GM12878 (cell line): Measurements from ENCODE around the gene MACROD2. TPM values are rescaled to one million over a fixed set of nuclear protein-coding genes. Genes with fewer than 3 reads are reported as not detected.

Source experiments
- ATAC-seq: fragments of 200-7000 bp; cut with Tn5 transposase; 3 replicates; pipeline ENCODE4 v1.9.1; 2020; ENCODE audit warnings: mild to moderate bottlenecking, moderate library complexity
- BruUV-seq: library from RNA; stranded (reverse); fragments of 400-500 nt; replicated peaks from 2 replicates; lab custom pipeline; 2021; lab: Mats Ljungman, UMichigan
- CTCF ChIA-PET: fragments of 300-600 bp; sonication (Branson Sonifier 250); formaldehyde crosslinking; extraction: SDS; loops from one replicate; lab custom pipeline; 2021; ENCODE audit warnings: inconsistent platforms; lab: Yijun Ruan, JAX
- POLR2A ChIA-PET: fragments of 350-600 bp; formaldehyde crosslinking; extraction: SDS; loops from one replicate; lab custom pipeline; 2021; ENCODE audit warnings: inconsistent platforms; lab: Charles Lee
- RAD21 ChIA-PET: fragments of 300-600 bp; sonication (Branson Sonifier 250); formaldehyde crosslinking; loops from one replicate; lab custom pipeline; 2023; ENCODE audit warnings: antibody characterized with exemption; ENCODE audit not compliant: unreplicated experiment; lab: Charles Lee
- SMC1A ChIA-PET: fragments of 300-600 bp; sonication (Branson Sonifier 250); formaldehyde crosslinking; loops from one replicate; lab custom pipeline; 2023; ENCODE audit not compliant: unreplicated experiment, uncharacterized antibody; lab: Charles Lee
- DNase-seq: peaks from one replicate; pipeline ENCODE4 v3.0.0-alpha.2; 2011; ENCODE audit warnings: low read depth, low spot score
- FAIRE-seq: peaks from 3 replicates; lab custom pipeline; 2011; peaks lifted over from hg19 to GRCh38; lab: Jason Lieb, UNC
- H2AFZ ChIP-seq: 2 replicates; pipeline ENCODE4 v1.6.0; 2011; ENCODE audit warnings: low read depth, low read length, control low read depth; ENCODE audit not compliant: control insufficient read depth
- H3K27ac ChIP-seq: 2 replicates; pipeline ENCODE4 v1.5.1; 2011; ENCODE audit warnings: control low read depth; ENCODE audit not compliant: control insufficient read depth, insufficient read depth
- H3K27me3 ChIP-seq, 2 experiments: replicated peaks in 1 of 2; 2 replicates each; pipeline versions ENCODE4 v1.6.0 to v1.6.1; 2011; ENCODE audit warnings: low read length in 1 of 2; ENCODE audit not compliant: control insufficient read depth in 2 of 2, insufficient read depth in 2 of 2
- H3K36me3 ChIP-seq, 2 experiments: 2 replicates each; pipeline ENCODE4 v1.5.1; 2011; ENCODE audit warnings: low read length in 1 of 2; ENCODE audit not compliant: control insufficient read depth in 2 of 2, insufficient read depth in 2 of 2
- H3K4me1 ChIP-seq: 2 replicates; pipeline ENCODE4 v1.6.1; 2011; ENCODE audit warnings: mild to moderate bottlenecking, low read length, moderate library complexity, mixed read lengths; ENCODE audit not compliant: control insufficient read depth, insufficient read depth
- H3K4me2 ChIP-seq: 2 replicates; pipeline ENCODE4 v1.6.0; 2011; ENCODE audit warnings: control low read depth; ENCODE audit not compliant: control insufficient read depth, insufficient read depth
- H3K4me3 ChIP-seq: fragments of 200-600 bp; sonication (generic); 2 replicates; pipeline ENCODE4 v1.5.1; 2016
- H3K79me2 ChIP-seq: 2 replicates; pipeline ENCODE4 v1.6.0; 2011; ENCODE audit warnings: low read length; ENCODE audit not compliant: control insufficient read depth, insufficient read depth
- H3K9ac ChIP-seq: 2 replicates; pipeline ENCODE4 v1.8.0; 2011; ENCODE audit warnings: low read length, control low read depth, mixed read lengths; ENCODE audit not compliant: control insufficient read depth, insufficient read depth
- H3K9me3 ChIP-seq: replicated peaks from 3 replicates; pipeline ENCODE4 v1.5.1; 2011; ENCODE audit warnings: mild to moderate bottlenecking, low read length; ENCODE audit not compliant: control insufficient read depth, insufficient read depth
- H4K20me1 ChIP-seq: 2 replicates; pipeline ENCODE4 v1.6.0; 2011; ENCODE audit not compliant: control insufficient read depth, insufficient read depth
- BACH1 ChIP-seq: fragments of 450-650 bp; IDR thresholded peaks from 2 replicates; pipeline ENCODE4 v1.6.1; 2017; ENCODE audit warnings: mild to moderate bottlenecking, borderline replicate concordance
- EED ChIP-seq: sonication (generic); IDR thresholded peaks from 2 replicates; pipeline ENCODE4 v1.6.1; 2016; ENCODE audit warnings: antibody characterized with exemption, low read depth
- ESRRA ChIP-seq: IDR thresholded peaks from 2 replicates; pipeline ENCODE4 v1.6.1; 2012; ENCODE audit warnings: mild to moderate bottlenecking, low read length, improper control_type of control experiment
- GATAD2B ChIP-seq: fragments of 450-650 bp; conservative IDR thresholded peaks from 2 replicates; pipeline ENCODE4 v1.6.1; 2017; ENCODE audit warnings: low read depth, mild to moderate bottlenecking, moderate library complexity
- HCFC1 ChIP-seq: fragments of 150-350 bp; IDR thresholded peaks from 2 replicates; pipeline ENCODE4 v1.6.1; 2014; ENCODE audit warnings: low read length
- JUND ChIP-seq: IDR thresholded peaks from 2 replicates; pipeline ENCODE4 v1.6.1; 2012; ENCODE audit warnings: low read depth, mild to moderate bottlenecking, low read length, improper control_type of control experiment, moderate library complexity
- NFYA ChIP-seq: IDR thresholded peaks from 2 replicates; pipeline ENCODE4 v1.6.1; 2011; ENCODE audit warnings: low read depth, mild to moderate bottlenecking, low read length, improper control_type of control experiment, borderline replicate concordance
- NR2C1 ChIP-seq: fragments of 450-650 bp; IDR thresholded peaks from 2 replicates; pipeline ENCODE4 v1.6.1; 2017; ENCODE audit warnings: antibody characterized with exemption, mild to moderate bottlenecking, moderate library complexity
- POLR2AphosphoS5 ChIP-seq: IDR thresholded peaks from 2 replicates; pipeline ENCODE4 v1.6.1; 2011; ENCODE audit warnings: mild to moderate bottlenecking, low read length, inconsistent platforms
- ZNF207 ChIP-seq: fragments of 450-650 bp; IDR thresholded peaks from 2 replicates; pipeline ENCODE4 v1.6.1; 2014; ENCODE audit warnings: antibody characterized with exemption, mild to moderate bottlenecking, borderline replicate concordance
- ZSCAN29 ChIP-seq: fragments of 450-650 bp; IDR thresholded peaks from 2 replicates; pipeline ENCODE4 v1.6.1; 2017; ENCODE audit warnings: mild to moderate bottlenecking, moderate library complexity
- WGBS: methylation state at CpG from one replicate; pipeline ENCODE4 v1.1.6; 2016; ENCODE audit warnings: low lambda C conversion rate; ENCODE audit not compliant: insufficient replicate concordance, insufficient coverage; ENCODE audit errors: missing lambda C conversion rate; 5-methylcytosine and 5-hydroxymethylcytosine counted together
- in situ Hi-C: fragments of 300-500 bp; cut with MboI; formaldehyde crosslinking; loops from 9 replicates; pipeline ENCODE4 v1.14.3; 2018; ENCODE audit warnings: mixed read lengths
- intact Hi-C: fragments of 100-400 bp; cut with micrococcal nuclease; formaldehyde crosslinking; loops from one replicate; pipeline ENCODE4 v1.14.2; 2022; ENCODE audit not compliant: unreplicated experiment
- polyA plus RNA-seq, 11 experiments: library from polyadenylated mRNA; depleted of rRNA in 4 of 11; unstranded in 6 of 11; stranded (reverse) in 5 of 11; fragments of >200 nt; fragmentation: Nextera tagmentation in 4 of 11; fragmentation: Illumina TruSeq in 1 of 11; extraction: Ambion mirVana in 4 of 11; extraction: Trizol in 1 of 11; gene quantifications; 1 replicate in 1 of 11; 2 replicates in 10 of 11; pipeline versions ENCODE4 v1.2.1 to v1.2.3, GENCODE V29; 2011 to 2016; ENCODE audit warnings: inconsistent platforms in 2 of 11, missing spikeins in 2 of 11, low read depth in 1 of 11
- total RNA-seq, 4 experiments: library from RNA; depleted of rRNA in 3 of 4; stranded (reverse); fragments of >200 nt in 3 of 4; fragmentation: Illumina TruSeq in 1 of 4; extraction: Trizol in 1 of 4; gene quantifications; 2 replicates each; pipeline versions ENCODE4 v1.2.1 to v1.2.3, GENCODE V29; 2013 to 2021
- TF ChIP-seq, protein P1 (sequence below): fragments of 450-650 bp; IDR thresholded peaks from 2 replicates; pipeline ENCODE4 v1.6.1; 2017; ENCODE audit warnings: mild to moderate bottlenecking, moderate library complexity
- TF ChIP-seq, protein P2 (sequence below): IDR thresholded peaks from 2 replicates; pipeline ENCODE4 v1.6.1; 2012; ENCODE audit warnings: low read depth, low read length, improper control_type of control experiment
- TF ChIP-seq, protein P3 (sequence below): fragments of 450-650 bp; conservative IDR thresholded peaks from 2 replicates; pipeline ENCODE4 v1.6.1; 2017; ENCODE audit warnings: mild to moderate bottlenecking, moderate library complexity
- TF ChIP-seq, protein P4 (sequence below): IDR thresholded peaks from 2 replicates; pipeline ENCODE4 v1.6.1; 2011; ENCODE audit warnings: low read depth, mild to moderate bottlenecking, low read length, moderate library complexity, borderline replicate concordance; ENCODE audit errors: extremely low read depth

Gene MACROD2
- total and polyA plus RNA-seq, 10 of the 15 experiments (the other 5 are each of a cell fraction or from before 2014, with no cell fraction given): 1.1 to 21.5 (median 2.2) TPM

DNA sequence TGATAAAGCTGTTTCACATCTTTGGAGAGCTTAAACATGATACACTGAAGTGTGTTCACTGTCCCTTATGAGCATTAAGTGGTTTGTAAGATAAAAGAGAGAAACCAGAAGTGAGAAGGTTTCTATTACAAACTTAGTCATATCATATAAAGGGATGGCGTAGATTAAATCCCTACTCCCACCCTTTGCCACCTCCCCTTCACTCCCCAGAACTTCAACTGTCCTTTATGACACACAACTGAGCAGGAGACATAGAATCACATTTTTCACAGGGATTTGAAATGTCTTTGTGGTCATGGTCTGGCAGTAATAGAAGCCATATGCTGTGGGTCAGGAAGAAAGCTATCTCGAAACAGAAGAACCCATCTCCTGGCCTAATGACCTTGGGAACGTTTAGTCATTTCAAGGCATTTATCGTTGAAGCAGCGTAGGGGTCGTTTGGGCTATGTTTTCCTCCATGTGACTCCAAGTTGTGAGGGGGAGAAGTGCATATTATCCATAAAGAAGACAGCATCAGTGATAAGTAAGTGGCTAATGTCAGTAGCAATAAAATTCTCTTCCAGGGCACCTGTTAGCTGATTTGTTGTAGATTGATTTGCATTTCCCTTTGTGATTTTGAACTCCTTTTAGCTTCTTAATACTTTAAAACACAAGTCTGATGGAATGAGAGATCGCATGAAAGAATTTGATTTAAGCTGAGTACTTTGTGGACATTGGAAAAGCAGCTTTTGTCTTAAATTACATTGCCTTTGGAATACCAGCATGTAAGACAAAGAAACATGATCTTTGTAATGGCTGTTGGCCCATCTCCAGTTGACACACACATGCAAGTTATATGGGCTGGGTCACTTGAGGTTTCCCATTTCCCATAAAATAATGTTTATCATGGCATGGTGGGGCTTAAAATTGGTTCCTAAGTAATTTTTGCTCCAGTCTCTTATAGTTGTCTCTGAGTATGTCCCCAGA, 843.6 kb downstream of the MACROD2 start:
- Histone ChIP-seq H3K79me2 (no peaks in the 10 kb centered on the region), H3K9me3 (peaks cover 2% of the 10 kb centered on the region; the same call in 1 of the 3 replicates), H4K20me1 (no peaks in the 10 kb centered on the region), H3K9ac (no peak overlapping the region), H3K4me1 (peaks cover 7% of the 10 kb centered on the region; the same call in 1 of the 2 replicates), H3K4me3 (no peak overlapping the region), H3K36me3 (no peaks in the 10 kb centered on the region), H3K27ac (peak overlapping the region; percentile 24), H2AFZ (no peak overlapping the region), H3K27me3 (no peaks in the 10 kb centered on the region), H3K4me2 (peak overlapping the region; percentile 26)
- ChIA-PET RAD21 (interaction anchor here (0.6 to 1.0 kb wide), 2 partner anchors 11 to 16 kb away, joined by 3 to 4 read pairs; no protein-coding TSS in a partner anchor), POLR2A (no interaction called here), CTCF (interaction anchor here (0.7 kb wide), 2 partner anchors 11 to 41 kb away, joined by 3 read pairs; no protein-coding TSS in a partner anchor), SMC1A (interaction anchor here (0.6 to 2.0 kb wide), 8 partner anchors 9 to 139 kb away, joined by 3 to 7 read pairs (median 3); no protein-coding TSS in a partner anchor)
- ATAC-seq (peak; percentile 95), FAIRE-seq (peak; percentile 68), DNase-seq (peak; percentile 73)
- intact Hi-C loops (loop anchor here (10.0 kb wide), 1 partner anchor 366 kb away; no protein-coding TSS in a partner anchor), in situ Hi-C loops (no loop called here)
- 16% methylated on average over 7 of the region's 7 CpGs for WGBS
- no TSS peak for BruUV-seq
- TF ChIP-seq EED (peak; percentile 86), POLR2AphosphoS5 (no peak), BACH1 (no peak), NFYA (no peak), GATAD2B (peak; percentile 57; the same call in 1 of the 2 replicates), ESRRA (no peak), NR2C1 (no peak), ZNF207 (no peak), ZSCAN29 (no peak), HCFC1 (no peak), JUND (no peak)
- TF ChIP-seq, protein P1, sequence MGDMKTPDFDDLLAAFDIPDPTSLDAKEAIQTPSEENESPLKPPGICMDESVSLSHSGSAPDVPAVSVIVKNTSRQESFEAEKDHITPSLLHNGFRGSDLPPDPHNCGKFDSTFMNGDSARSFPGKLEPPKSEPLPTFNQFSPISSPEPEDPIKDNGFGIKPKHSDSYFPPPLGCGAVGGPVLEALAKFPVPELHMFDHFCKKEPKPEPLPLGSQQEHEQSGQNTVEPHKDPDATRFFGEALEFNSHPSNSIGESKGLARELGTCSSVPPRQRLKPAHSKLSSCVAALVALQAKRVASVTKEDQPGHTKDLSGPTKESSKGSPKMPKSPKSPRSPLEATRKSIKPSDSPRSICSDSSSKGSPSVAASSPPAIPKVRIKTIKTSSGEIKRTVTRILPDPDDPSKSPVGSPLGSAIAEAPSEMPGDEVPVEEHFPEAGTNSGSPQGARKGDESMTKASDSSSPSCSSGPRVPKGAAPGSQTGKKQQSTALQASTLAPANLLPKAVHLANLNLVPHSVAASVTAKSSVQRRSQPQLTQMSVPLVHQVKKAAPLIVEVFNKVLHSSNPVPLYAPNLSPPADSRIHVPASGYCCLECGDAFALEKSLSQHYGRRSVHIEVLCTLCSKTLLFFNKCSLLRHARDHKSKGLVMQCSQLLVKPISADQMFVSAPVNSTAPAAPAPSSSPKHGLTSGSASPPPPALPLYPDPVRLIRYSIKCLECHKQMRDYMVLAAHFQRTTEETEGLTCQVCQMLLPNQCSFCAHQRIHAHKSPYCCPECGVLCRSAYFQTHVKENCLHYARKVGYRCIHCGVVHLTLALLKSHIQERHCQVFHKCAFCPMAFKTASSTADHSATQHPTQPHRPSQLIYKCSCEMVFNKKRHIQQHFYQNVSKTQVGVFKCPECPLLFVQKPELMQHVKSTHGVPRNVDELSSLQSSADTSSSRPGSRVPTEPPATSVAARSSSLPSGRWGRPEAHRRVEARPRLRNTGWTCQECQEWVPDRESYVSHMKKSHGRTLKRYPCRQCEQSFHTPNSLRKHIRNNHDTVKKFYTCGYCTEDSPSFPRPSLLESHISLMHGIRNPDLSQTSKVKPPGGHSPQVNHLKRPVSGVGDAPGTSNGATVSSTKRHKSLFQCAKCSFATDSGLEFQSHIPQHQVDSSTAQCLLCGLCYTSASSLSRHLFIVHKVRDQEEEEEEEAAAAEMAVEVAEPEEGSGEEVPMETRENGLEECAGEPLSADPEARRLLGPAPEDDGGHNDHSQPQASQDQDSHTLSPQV: 0 out of 2 replicates have a peak, but pooled peaks have one; percentile 31
- TF ChIP-seq, protein P2, sequence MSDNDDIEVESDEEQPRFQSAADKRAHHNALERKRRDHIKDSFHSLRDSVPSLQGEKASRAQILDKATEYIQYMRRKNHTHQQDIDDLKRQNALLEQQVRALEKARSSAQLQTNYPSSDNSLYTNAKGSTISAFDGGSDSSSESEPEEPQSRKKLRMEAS: no peak
- TF ChIP-seq, protein P3, sequence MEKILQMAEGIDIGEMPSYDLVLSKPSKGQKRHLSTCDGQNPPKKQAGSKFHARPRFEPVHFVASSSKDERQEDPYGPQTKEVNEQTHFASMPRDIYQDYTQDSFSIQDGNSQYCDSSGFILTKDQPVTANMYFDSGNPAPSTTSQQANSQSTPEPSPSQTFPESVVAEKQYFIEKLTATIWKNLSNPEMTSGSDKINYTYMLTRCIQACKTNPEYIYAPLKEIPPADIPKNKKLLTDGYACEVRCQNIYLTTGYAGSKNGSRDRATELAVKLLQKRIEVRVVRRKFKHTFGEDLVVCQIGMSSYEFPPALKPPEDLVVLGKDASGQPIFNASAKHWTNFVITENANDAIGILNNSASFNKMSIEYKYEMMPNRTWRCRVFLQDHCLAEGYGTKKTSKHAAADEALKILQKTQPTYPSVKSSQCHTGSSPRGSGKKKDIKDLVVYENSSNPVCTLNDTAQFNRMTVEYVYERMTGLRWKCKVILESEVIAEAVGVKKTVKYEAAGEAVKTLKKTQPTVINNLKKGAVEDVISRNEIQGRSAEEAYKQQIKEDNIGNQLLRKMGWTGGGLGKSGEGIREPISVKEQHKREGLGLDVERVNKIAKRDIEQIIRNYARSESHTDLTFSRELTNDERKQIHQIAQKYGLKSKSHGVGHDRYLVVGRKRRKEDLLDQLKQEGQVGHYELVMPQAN: no peak
- TF ChIP-seq, protein P4, sequence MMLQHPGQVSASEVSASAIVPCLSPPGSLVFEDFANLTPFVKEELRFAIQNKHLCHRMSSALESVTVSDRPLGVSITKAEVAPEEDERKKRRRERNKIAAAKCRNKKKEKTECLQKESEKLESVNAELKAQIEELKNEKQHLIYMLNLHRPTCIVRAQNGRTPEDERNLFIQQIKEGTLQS: no peak
